UCSD-AML1 (cell line): ENCODE results near the gene C1QTNF8.
"Not testable (repeated sequence)": the region's sequence is repeated elsewhere in the genome, so short reads cannot be mapped to it uniquely, and the experiment has no call there.

ENCODE experiments used
- DNase-seq: peaks from one replicate; lab custom pipeline; 2025; ENCODE audit not compliant: unreplicated experiment; lab: John Stamatoyannopoulos, UW

C1QTNF8 gene

GRCh38 chr16:1094601-1095449 is 1.2 kb downstream of the C1QTNF8 start:
- DNase-seq = no peak

DNA sequence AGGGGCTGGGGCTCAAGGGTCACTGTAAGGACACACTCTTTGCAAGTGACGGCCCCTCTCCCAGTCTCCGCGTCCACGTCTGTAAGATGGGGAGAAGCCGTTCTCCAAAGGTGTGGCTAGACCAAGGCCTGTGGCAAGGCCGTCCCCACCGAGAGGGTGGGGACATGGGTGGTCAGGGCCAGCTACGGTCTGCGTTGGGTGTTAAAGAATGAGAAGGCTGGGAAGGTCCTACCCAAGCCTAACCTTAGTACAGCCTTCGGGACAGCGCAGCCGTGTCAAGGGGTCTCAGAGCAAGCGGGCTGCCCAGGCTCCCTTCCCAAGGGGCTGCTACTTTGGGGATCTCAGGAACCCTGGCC is 1.9 kb downstream of the C1QTNF8 start:
- DNase-seq = no peak

GRCh38 chr16:1093284-1094123 is 2.5 kb downstream of the C1QTNF8 start:
- no peak for DNase-seq

- DNase-seq = not testable (repeated sequence)
Observed at GRCh38 chr16:1092685-1093283, 3.3 kb downstream of the C1QTNF8 start.

DNA sequence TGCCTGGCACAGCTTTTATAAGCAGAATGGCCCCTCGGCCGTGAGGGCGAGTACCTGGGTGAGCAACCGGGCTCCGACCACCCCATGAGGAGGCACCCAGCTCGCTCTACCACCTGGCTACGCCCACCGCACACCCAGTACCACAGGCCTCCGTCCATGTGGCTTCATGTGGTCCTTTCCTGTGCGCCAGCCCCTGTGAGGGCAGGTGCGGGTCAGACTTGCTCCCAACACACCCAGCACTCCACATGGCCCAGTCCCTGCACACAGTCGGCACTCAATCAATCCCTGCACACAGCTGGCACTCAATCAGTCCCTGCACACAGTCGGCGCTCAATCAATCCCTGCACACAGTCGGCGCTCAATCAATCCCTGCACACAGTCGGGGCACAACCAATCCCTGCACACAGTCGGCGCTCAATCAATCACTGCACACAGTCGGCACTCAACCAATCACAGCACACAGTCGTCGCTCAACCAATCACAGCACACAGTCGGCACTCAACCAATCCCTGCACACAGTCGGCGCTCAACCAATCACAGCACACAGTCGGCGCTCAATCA is 4.0 kb downstream of the C1QTNF8 start:
- DNase-seq = no peak

- DNase-seq = no peak
Observed at GRCh38 chr16:1090620-1091587, 5.1 kb downstream of the C1QTNF8 start.

- DNase-seq = no peak
Observed at GRCh38 chr16:1089822-1090619, 6.0 kb downstream of the C1QTNF8 start.

DNA sequence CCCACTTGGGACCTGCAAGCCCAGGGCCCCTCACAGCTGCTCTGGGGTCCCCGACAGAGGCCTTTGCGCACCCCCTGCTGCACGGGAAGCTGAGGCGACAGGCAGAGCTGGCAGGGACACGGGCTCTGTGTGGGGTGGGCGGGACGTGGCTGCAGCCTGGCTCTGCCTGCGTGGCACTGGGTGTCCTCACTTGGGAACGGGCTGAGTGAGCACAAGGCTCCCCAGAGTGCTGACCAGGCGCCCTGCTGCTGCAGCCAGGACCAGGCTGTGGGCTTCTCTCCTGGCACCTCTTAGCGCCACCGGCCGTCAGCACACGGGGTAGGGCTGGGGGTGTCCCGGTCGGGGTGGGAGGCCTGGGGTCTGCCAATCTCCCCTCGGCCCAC is 6.6 kb downstream of the C1QTNF8 start:
- no peak for DNase-seq

GRCh38 chr16:1088295-1089170 is 7.5 kb downstream of the C1QTNF8 start:
- no peak for DNase-seq

DNA sequence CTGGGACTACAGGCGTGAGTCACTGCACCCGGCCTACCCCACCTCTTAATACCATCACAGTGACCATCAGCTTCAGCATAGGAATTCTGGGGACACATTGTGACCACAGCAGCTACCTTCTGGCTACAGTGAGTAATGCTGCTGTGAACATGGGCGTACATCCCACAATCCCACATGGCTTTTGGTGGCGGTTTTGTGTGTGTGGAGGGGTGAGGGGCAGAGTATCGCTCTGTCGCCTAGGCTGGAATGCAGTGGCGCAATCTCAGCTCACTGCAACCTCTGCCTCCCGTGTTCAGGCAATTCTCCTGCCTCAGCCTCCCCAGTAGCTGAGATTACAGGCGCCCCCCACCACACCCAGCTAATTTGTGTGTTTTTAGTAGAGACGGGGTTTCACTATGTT is 9.6 kb downstream of the C1QTNF8 start:
- not testable (repeated sequence) for DNase-seq

- no peak for DNase-seq
Observed at GRCh38 chr16:1084971-1085370, 11.1 kb downstream of the C1QTNF8 start.

DNA sequence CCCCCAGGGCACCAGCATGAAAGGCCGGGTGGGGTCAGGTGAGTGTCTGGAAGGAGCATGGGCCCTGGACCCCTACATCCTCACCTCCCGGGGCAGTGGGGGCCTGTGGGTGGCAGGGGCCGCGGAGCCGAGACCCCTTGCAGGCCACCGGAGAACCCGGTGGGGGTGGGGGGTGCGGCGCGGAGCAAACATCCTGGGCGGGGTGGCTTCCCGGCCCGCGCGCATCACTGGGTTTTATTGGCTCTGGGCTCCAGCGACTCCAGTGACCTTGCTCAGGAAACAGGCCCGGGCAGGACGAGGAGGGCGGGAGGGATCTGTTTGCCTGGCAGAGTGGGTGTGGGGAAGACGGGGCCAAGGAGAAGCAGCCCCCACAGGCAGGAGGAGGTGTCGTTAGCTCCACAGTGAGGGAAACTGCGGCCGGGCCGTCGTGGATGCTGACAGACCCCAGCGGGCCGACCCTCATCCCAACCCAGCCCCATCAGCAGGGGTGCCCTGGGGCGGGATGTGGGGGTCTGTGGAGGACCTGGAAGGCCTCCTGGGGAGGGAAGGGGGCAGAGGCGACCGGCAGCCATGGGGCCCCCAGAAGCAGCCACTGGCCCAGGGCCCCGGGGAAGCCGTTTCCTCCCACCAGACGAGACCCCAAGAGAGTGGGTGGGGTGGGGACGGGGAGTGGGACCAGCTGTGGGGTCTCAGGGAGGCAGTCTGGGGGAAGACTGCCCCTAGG is 12.9 kb downstream of the C1QTNF8 start:
- DNase-seq = no peak

GRCh38 chr16:1082266-1082951 is 13.6 kb downstream of the C1QTNF8 start:
- DNase-seq = no peak

- no peak for DNase-seq
Observed at GRCh38 chr16:1081734-1082265, 14.2 kb downstream of the C1QTNF8 start.

DNA sequence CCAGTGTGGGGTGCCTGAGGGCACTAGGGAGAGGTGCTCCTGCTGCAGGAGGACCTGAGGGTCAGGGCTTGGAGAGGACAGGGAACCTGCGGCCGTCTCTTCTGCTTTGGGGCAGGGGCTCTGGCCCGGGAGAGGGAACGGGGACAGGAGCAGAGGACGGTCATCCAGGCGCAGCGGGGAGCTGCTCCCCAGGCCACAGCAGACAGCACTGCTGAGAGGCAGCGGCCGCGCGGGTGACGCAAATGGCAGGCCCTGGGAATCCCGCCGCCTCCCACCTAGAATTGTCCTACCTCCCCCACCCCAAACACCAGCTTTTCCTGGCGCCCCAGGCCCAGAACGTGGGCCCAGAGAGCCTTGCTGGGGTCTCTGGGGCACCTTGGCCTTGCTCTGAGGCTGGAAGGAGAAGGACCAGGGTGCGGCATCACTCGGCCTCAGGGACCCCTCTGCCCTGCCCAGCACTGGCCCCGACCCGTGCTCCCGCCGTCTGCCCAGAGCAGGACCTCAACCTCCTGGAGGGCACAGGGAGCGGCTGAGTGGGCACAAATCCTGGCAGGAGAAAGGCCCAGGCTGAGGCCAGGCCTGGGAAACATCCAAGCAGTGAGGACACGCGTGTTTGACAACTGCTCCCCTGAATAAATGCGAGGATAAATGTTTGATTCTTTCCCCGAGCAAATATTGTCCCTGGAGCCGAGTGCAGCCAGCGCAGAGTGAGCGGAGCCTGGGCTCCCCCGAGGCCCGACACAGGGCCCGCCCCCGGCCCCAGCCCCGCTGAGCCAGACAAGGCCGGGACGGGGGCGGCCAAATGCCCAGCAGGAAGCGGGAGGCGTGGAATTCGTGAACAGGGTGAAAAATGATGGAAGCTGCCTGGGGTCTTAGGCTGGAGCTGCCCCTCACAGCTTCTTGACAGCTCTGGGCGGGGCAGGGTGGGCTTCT is 15.0 kb downstream of the C1QTNF8 start:
- no peak for DNase-seq
